ENCODE data around the gene INTS13. TPM values are rescaled to one million over a fixed set of nuclear protein-coding genes. Genes with fewer than 3 reads are reported as not detected.
A peak's percentile ranks its signal among the peaks of the same experiment; 100 is the strongest.

INTS13 gene
- polyA plus RNA-seq, 3 donors = 4.6 to 8.0 (median 7.5) TPM

GRCh38 chr12:26935636-26936378 is 2.0 kb downstream of the INTS13 start:
- Histone ChIP-seq H3K4me1 (ENCODE audit: control insufficient read depth in 1 of 2, insufficient read depth in 2 of 2, low read length in 2 of 2) (peaks cover 34 to 41% of the 10 kb centered on the region in 2 donors), H3K9me3 (replicated peaks in 1 of 2; ENCODE audit: control insufficient read depth in 1 of 2, insufficient read depth in 1 of 2, low read length in 2 of 2) (no peaks in the 10 kb centered on the region), H3K36me3 (replicated peaks in 1 of 2; ENCODE audit: control insufficient read depth in 1 of 2, insufficient read depth in 2 of 2, low read length in 2 of 2) (peaks cover 0 to 20% of the 10 kb centered on the region in 2 donors), H2AFZ (ENCODE audit: insufficient read depth, low read depth, low read length, poor library complexity, severe bottlenecking) (no peak overlapping the region), H3K27me3 (ENCODE audit: control insufficient read depth in 2 of 2, insufficient read depth in 2 of 2, low read length in 2 of 2) (no peaks in the 10 kb centered on the region), H3K27ac (ENCODE audit: low read depth in 1 of 2, low read length in 2 of 2) (peak overlapping the region in 1 of 2 donors; percentile 93), H3K9ac (ENCODE audit: insufficient read depth, low read length, poor library complexity, severe bottlenecking) (no peak overlapping the region), H4K20me1 (ENCODE audit: insufficient read depth, low read length) (peaks cover 10% of the 10 kb centered on the region), H3K79me2 (ENCODE audit: insufficient read depth, low read length) (peaks cover 73% of the 10 kb centered on the region), H3K4me3 (replicated peaks in 1 of 3; ENCODE audit: low read depth in 2 of 3, low read length in 3 of 3) (peak overlapping the region in 1 of 3 experiments; percentile 8), H3K4me2 (replicated peaks; ENCODE audit: extremely low read depth, low read length, poor library complexity, severe bottlenecking) (peak overlapping the region; percentile 89)
- Mint-ChIP-seq H3K36me3 (peaks cover 16 to 23% of the 10 kb centered on the region in 2 donors), H3K4me1 (peaks cover 40% of the 10 kb centered on the region), H3K9me3 (peaks cover 0 to 3% (median 0%) of the 10 kb centered on the region in 7 donors), H3K27ac (peak overlapping the region in 2 of 7 donors; percentile 5 to 33), H3K27me3 (ENCODE audit: low read depth in 3 of 3) (peaks cover 0 to 2% (median 0%) of the 10 kb centered on the region in 3 donors), H3K4me3 (no peak overlapping the region)
- intact Hi-C loops (cut with micrococcal nuclease) = loop anchor here in 1 of 2 donors (5.0 kb wide), 2 partner anchors 76 to 104 kb away; partner anchors contain the start of genes ITPR2 and TM7SF3
- TF ChIP-seq CTCF (IDR thresholded peaks at IDR 0.05) = no peak
- whole genome bisulfite sequencing (ENCODE audit: insufficient coverage) = no CpG with 5 or more reads among the region's 7 CpGs
- DNase-seq = peak; percentile 25 to 65 (median 57)

GRCh38 chr12:26929590-26929989 is 8.2 kb downstream of the INTS13 start:
- Histone ChIP-seq H2AFZ (ENCODE audit: insufficient read depth, low read depth, low read length, poor library complexity, severe bottlenecking) (no peak overlapping the region), H3K9ac (ENCODE audit: insufficient read depth, low read length, poor library complexity, severe bottlenecking) (no peak overlapping the region), H3K27me3 (ENCODE audit: control insufficient read depth in 2 of 2, insufficient read depth in 2 of 2, low read length in 2 of 2) (no peaks in the 10 kb centered on the region), H3K4me1 (ENCODE audit: control insufficient read depth in 1 of 2, insufficient read depth in 2 of 2, low read length in 2 of 2) (no peaks in the 10 kb centered on the region), H3K4me2 (replicated peaks; ENCODE audit: extremely low read depth, low read length, poor library complexity, severe bottlenecking) (no peak overlapping the region), H3K36me3 (replicated peaks in 1 of 2; ENCODE audit: control insufficient read depth in 1 of 2, insufficient read depth in 2 of 2, low read length in 2 of 2) (peaks cover 33 to 64% of the 10 kb centered on the region in 2 donors), H3K9me3 (replicated peaks in 1 of 2; ENCODE audit: control insufficient read depth in 1 of 2, insufficient read depth in 1 of 2, low read length in 2 of 2) (no peaks in the 10 kb centered on the region), H3K4me3 (replicated peaks in 1 of 3; ENCODE audit: low read depth in 2 of 3, low read length in 3 of 3) (no peak overlapping the region), H3K27ac (ENCODE audit: low read depth in 1 of 2, low read length in 2 of 2) (no peak overlapping the region), H4K20me1 (ENCODE audit: insufficient read depth, low read length) (no peaks in the 10 kb centered on the region), H3K79me2 (ENCODE audit: insufficient read depth, low read length) (peaks cover 17% of the 10 kb centered on the region)
- Mint-ChIP-seq H3K4me1 (peaks cover under 1% of the 10 kb centered on the region), H3K27ac (peak overlapping the region in 3 of 7 donors; percentile 50 to 61 (median 55)), H3K4me3 (no peak overlapping the region), H3K9me3 (no peaks in the 10 kb centered on the region), H3K27me3 (ENCODE audit: low read depth in 3 of 3) (no peaks in the 10 kb centered on the region), H3K36me3 (peaks cover 54 to 64% of the 10 kb centered on the region in 2 donors)
- intact Hi-C loops (cut with micrococcal nuclease) = no loop called here
- no peak for TF ChIP-seq CTCF (IDR thresholded peaks at IDR 0.05)
- 100% methylated on average over 1 of the region's 2 CpGs for WGBS (ENCODE audit: insufficient coverage)
- no peak for DNase-seq
